HepG2 (cell line): ENCODE results near the gene PM20D1. TPM values are rescaled to one million over a fixed set of nuclear protein-coding genes. Genes with fewer than 3 reads are reported as not detected.

Experiments
- ATAC-seq: fragments of 200-7000 bp; cut with Tn5 transposase; 3 replicates; pipeline ENCODE4 v1.9.1; 2020; ENCODE audit warnings: mild to moderate bottlenecking, moderate library complexity
- BruUV-seq: library from RNA; stranded (reverse); fragments of 400-500 nt; replicated peaks from 2 replicates; lab custom pipeline; 2021; lab: Mats Ljungman, UMichigan
- CTCF ChIA-PET: fragments of 300-600 bp; formaldehyde crosslinking; extraction: SDS; loops from one replicate; lab custom pipeline; 2021; ENCODE audit warnings: low total read pairs, inconsistent platforms, low intra/inter-chr PET ratio; lab: Yijun Ruan, JAX
- POLR2A ChIA-PET: fragments of 350-600 bp; sonication (Branson Sonifier 250); formaldehyde crosslinking; loops from one replicate; lab custom pipeline; 2020; ENCODE audit warnings: antibody characterized with exemption, inconsistent platforms; lab: Yijun Ruan, JAX
- DNase-seq: peaks from one replicate; pipeline ENCODE4 v3.0.0-alpha.2; 2015; ENCODE audit warnings: low spot score
- FAIRE-seq: peaks from 3 replicates; lab custom pipeline; 2011; peaks lifted over from hg19 to GRCh38; lab: Jason Lieb, UNC
- H2AFZ ChIP-seq: one replicate; pipeline ENCODE4 v1.6.1; 2011; ENCODE audit warnings: low read length, inconsistent platforms
- H3K27ac ChIP-seq: fragments of 300-600 bp; 3 replicates; pipeline ENCODE4 v1.8.0; 2011; ENCODE audit warnings: mixed run types, mild to moderate bottlenecking, mixed read lengths, low read length, inconsistent platforms; ENCODE audit not compliant: insufficient read depth; ENCODE audit errors: extremely low read length
- H3K27me3 ChIP-seq, 2 experiments: fragments of 200-600 bp in 1 of 2; 2 replicates in 1 of 2; 3 replicates in 1 of 2; pipeline versions ENCODE4 v1.6.0 to v1.8.0; 2011; ENCODE audit warnings: low read length in 2 of 2, mild to moderate bottlenecking in 2 of 2, moderate library complexity in 2 of 2, inconsistent platforms in 1 of 2; ENCODE audit not compliant: insufficient read depth in 2 of 2, control insufficient read depth in 1 of 2
- H3K36me3 ChIP-seq, 2 experiments: fragments of 200-600 bp in 1 of 2; replicated peaks in 1 of 2; 2 replicates in 1 of 2; 3 replicates in 1 of 2; pipeline versions ENCODE4 v1.5.1 to v1.8.0; 2011; ENCODE audit warnings: low read length in 2 of 2, inconsistent platforms in 1 of 2; ENCODE audit not compliant: insufficient read depth in 2 of 2, control insufficient read depth in 1 of 2
- H3K4me1 ChIP-seq: 2 replicates; pipeline ENCODE4 v1.5.1; 2012; ENCODE audit warnings: low read length, inconsistent platforms; ENCODE audit not compliant: insufficient read depth
- H3K4me2 ChIP-seq: 2 replicates; pipeline ENCODE4 v1.6.0; 2011; ENCODE audit warnings: low read depth, low read length, inconsistent platforms
- H3K4me3 ChIP-seq, 3 experiments: fragments of 200-600 bp in 1 of 3; sonication (generic), shearing (Covaris generic) in 1 of 3; replicated peaks in 1 of 3; 2 replicates each; pipeline ENCODE4 v1.5.1; 2011 to 2016; ENCODE audit warnings: low read length in 3 of 3, inconsistent platforms in 2 of 3, low read depth in 2 of 3, mild to moderate bottlenecking in 2 of 3, control low read depth in 1 of 3, mixed read lengths in 1 of 3; ENCODE audit not compliant: insufficient read depth in 1 of 3
- H3K79me2 ChIP-seq: one replicate; pipeline ENCODE4 v1.6.1; 2011; ENCODE audit warnings: low read length, inconsistent platforms; ENCODE audit not compliant: insufficient read depth
- H3K9ac ChIP-seq: 2 replicates; pipeline ENCODE4 v1.6.0; 2011; ENCODE audit warnings: mild to moderate bottlenecking, low read depth, low read length, inconsistent platforms; ENCODE audit not compliant: insufficient read depth
- H3K9me3 ChIP-seq: 2 replicates; pipeline ENCODE4 v1.5.1; 2012; ENCODE audit warnings: mild to moderate bottlenecking, low read length
- H4K20me1 ChIP-seq: 2 replicates; pipeline ENCODE4 v1.6.0; 2011; ENCODE audit warnings: inconsistent platforms, mild to moderate bottlenecking, low read length, moderate library complexity; ENCODE audit not compliant: insufficient read depth
- EP300 ChIP-seq, 3 experiments: sonication (generic) in 1 of 3; formaldehyde crosslinking in 1 of 3; IDR thresholded peaks; 2 replicates each; pipeline versions ENCODE4 v1.5.1 to v1.6.1; 2011 to 2020; ENCODE audit warnings: low read depth in 2 of 3, low read length in 2 of 3, borderline replicate concordance in 1 of 3, improper control_type of control experiment in 1 of 3, mild to moderate bottlenecking in 1 of 3, missing genetic modification reagents in 1 of 3, moderate library complexity in 1 of 3
- ERF ChIP-seq: IDR thresholded peaks from 2 replicates; pipeline ENCODE4 v1.6.1; 2018; ENCODE audit warnings: missing biosample characterization, missing genetic modification reagents
- HOXA7 ChIP-seq: sonication (generic); formaldehyde crosslinking; IDR thresholded peaks from 2 replicates; pipeline ENCODE4 v1.8.1; 2022; ENCODE audit warnings: mild to moderate bottlenecking, missing genetic modification reagents, moderate library complexity
- MTA1 ChIP-seq: sonication (generic); formaldehyde crosslinking; IDR thresholded peaks from 2 replicates; pipeline ENCODE4 v1.4.0; 2020; ENCODE audit warnings: missing genetic modification reagents, mild to moderate bottlenecking, borderline replicate concordance
- MTF1 ChIP-seq: sonication (generic); formaldehyde crosslinking; IDR thresholded peaks from 2 replicates; pipeline ENCODE4 v1.5.0; 2020; ENCODE audit warnings: missing genetic modification reagents
- NR2F6 ChIP-seq, 2 experiments: IDR thresholded peaks; 2 replicates each; pipeline ENCODE4 v1.6.1; 2016; ENCODE audit warnings: antibody characterized with exemption in 1 of 2, mild to moderate bottlenecking in 1 of 2
- SIN3A ChIP-seq: IDR thresholded peaks from 2 replicates; pipeline ENCODE4 v1.6.1; 2011; ENCODE audit warnings: low read depth, mild to moderate bottlenecking, control low read depth, low read length, borderline replicate concordance
- SMC3 ChIP-seq: IDR thresholded peaks from 2 replicates; pipeline ENCODE4 v1.6.1; 2011; ENCODE audit warnings: low read length, improper control_type of control experiment
- SOX6 ChIP-seq, 2 experiments: fragments of 450-650 bp in 1 of 2; sonication (generic) in 1 of 2; formaldehyde crosslinking in 1 of 2; IDR thresholded peaks; 2 replicates each; pipeline versions ENCODE4 v1.4.0 to v1.6.1; 2017 to 2020; ENCODE audit warnings: antibody characterized with exemption in 1 of 2, mild to moderate bottlenecking in 1 of 2, missing genetic modification reagents in 1 of 2
- TCF7 ChIP-seq: sonication (generic); IDR thresholded peaks from 2 replicates; pipeline ENCODE4 v1.6.1; 2016; ENCODE audit warnings: antibody characterized with exemption, low read depth
- TRIM24 ChIP-seq: sonication (generic); formaldehyde crosslinking; IDR thresholded peaks from 2 replicates; pipeline ENCODE4 v1.8.0; 2022; ENCODE audit warnings: mild to moderate bottlenecking, missing genetic modification reagents
- ZFX ChIP-seq: sonication (generic); formaldehyde crosslinking; IDR thresholded peaks from 2 replicates; pipeline ENCODE4 v1.4.0; 2020; ENCODE audit warnings: mild to moderate bottlenecking, low read depth, missing genetic modification reagents, moderate library complexity
- ZNF10 ChIP-seq: sonication (generic); formaldehyde crosslinking; IDR thresholded peaks from 2 replicates; pipeline ENCODE4 v1.4.0; 2020; ENCODE audit warnings: mild to moderate bottlenecking, low read depth, missing genetic modification reagents, borderline replicate concordance
- ZNF232 ChIP-seq: sonication (generic); formaldehyde crosslinking; IDR thresholded peaks from 2 replicates; pipeline ENCODE4 v1.4.0; 2020; ENCODE audit warnings: missing genetic modification reagents, borderline replicate concordance
- WGBS: methylation state at CpG from one replicate; pipeline ENCODE4 v1.1.6; 2017; ENCODE audit warnings: low lambda C conversion rate; 5-methylcytosine and 5-hydroxymethylcytosine counted together
- in situ Hi-C: cut with HindIII; loops from 2 replicates; pipeline ENCODE4 v1.10.0; 2017; ENCODE audit warnings: low pct_unique_long_range_greater_than_20kb; ENCODE audit not compliant: extremely low pct_ligation_motif_present
- intact Hi-C: fragments of 100-400 bp; cut with micrococcal nuclease; formaldehyde crosslinking; loops from one replicate; pipeline ENCODE4 v1.10.0; 2022; ENCODE audit not compliant: unreplicated experiment
- polyA plus RNA-seq, 8 experiments: library from polyadenylated mRNA; depleted of rRNA in 3 of 8; stranded (reverse) in 7 of 8; unstranded in 1 of 8; fragments of >200 nt; fragmentation: Illumina TruSeq in 4 of 8; extraction: Trizol in 4 of 8; gene quantifications; 2 replicates each; pipeline versions ENCODE4 v1.2.1 to v1.2.3, GENCODE V29; 2011 to 2016; ENCODE audit warnings: low read depth in 4 of 8, missing spikeins in 1 of 8, mixed read lengths in 1 of 8; ENCODE audit not compliant: insufficient read depth in 1 of 8
- total RNA-seq, 5 experiments: library from RNA; depleted of rRNA; stranded (reverse); fragments of >200 nt; fragmentation: Illumina TruSeq; extraction: Trizol; gene quantifications; 2 replicates each; pipeline ENCODE4 v1.2.3, GENCODE V29; 2016; ENCODE audit warnings: low read depth in 1 of 5
- TF ChIP-seq, protein P1 (sequence below): sonication (generic); formaldehyde crosslinking; IDR thresholded peaks from 2 replicates; pipeline ENCODE4 v1.4.0; 2020; ENCODE audit warnings: mild to moderate bottlenecking, missing genetic modification reagents, borderline replicate concordance
- TF ChIP-seq, protein P2 (sequence below): sonication (generic); formaldehyde crosslinking; IDR thresholded peaks from 2 replicates; pipeline ENCODE4 v1.4.0; 2020; ENCODE audit warnings: missing genetic modification reagents, mild to moderate bottlenecking, borderline replicate concordance
- TF ChIP-seq, protein P3 (sequence below): sonication (generic); formaldehyde crosslinking; IDR thresholded peaks from 2 replicates; pipeline ENCODE4 v1.5.0; 2020; ENCODE audit warnings: mild to moderate bottlenecking, missing genetic modification reagents, moderate library complexity

Gene PM20D1
- total and polyA plus RNA-seq, 2 of the 13 experiments (the other 11 are each of a cell fraction or from before 2014, with no cell fraction given): not detected

DNA sequence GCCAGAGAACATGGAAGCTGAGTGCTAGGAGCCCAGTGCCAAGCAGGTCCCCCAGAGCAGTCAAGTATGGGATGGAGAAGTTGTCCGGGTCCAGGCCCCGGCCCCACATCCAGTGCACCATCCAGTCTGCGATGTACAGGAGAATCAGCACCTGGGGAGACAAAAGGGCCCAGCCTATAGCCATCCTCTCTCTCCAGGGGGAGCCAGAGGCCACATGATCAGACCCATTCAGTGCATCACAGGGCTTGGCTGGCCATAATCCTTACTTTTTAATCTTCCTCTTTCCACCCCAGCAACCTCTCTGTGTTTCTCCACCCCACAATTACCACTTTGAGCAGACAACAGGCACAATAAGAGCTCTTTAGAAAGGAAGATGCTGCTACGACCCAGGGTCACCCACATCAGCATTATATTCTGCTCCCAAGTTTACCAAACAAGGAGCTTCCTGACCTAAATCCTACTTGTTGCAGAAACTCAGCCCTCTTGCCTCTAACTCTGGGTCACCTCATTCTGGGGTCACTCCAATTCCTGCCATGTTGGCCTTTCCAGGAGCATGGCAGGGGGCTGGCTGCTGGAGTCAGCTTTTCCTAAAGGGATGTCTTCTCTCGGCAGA is 58.3 kb downstream of the PM20D1 start:
- DNase-seq (peak; percentile 48), ATAC-seq (peak; percentile 99), FAIRE-seq (peak; percentile 76)
- no peaks in the 10 kb centered on the region for H3K36me3 ChIP-seq
- no peaks in the 10 kb centered on the region; a peak in 1 of 5 replicates for H3K27me3 ChIP-seq
- H3K27ac ChIP-seq: no peak overlapping the region
- no peak overlapping the region for H3K4me2 ChIP-seq
- H3K9ac ChIP-seq: no peak overlapping the region
- in situ Hi-C loops: loop anchor here (5.0 to 10.0 kb wide), 2 partner anchors 121 to 313 kb away; no protein-coding TSS in a partner anchor
- H3K9me3 ChIP-seq: no peaks in the 10 kb centered on the region
- H4K20me1 ChIP-seq: no peaks in the 10 kb centered on the region
- H2AFZ ChIP-seq: no peak overlapping the region
- ChIA-PET POLR2A (no interaction called here), CTCF (interaction anchor here (1.6 to 4.3 kb wide), 3 partner anchors 116 to 186 kb away, joined by 5 to 37 read pairs (median 19); no protein-coding TSS in a partner anchor)
- no peak overlapping the region for H3K4me3 ChIP-seq
- WGBS: 48% methylated on average over 3 of the region's 5 CpGs
- H3K79me2 ChIP-seq: no peaks in the 10 kb centered on the region
- BruUV-seq: no TSS peak
- intact Hi-C loops: loop anchor here (1.0 kb wide), 2 partner anchors 116 to 186 kb away; no protein-coding TSS in a partner anchor
- no peaks in the 10 kb centered on the region for H3K4me1 ChIP-seq
- TF ChIP-seq MTA1 (CRISPR knock-in tag) (no peak), ERF (CRISPR knock-in tag) (peak; percentile 40; the same call in 1 of the 2 replicates), ZNF232 (CRISPR knock-in tag) (no peak), HOXA7 (CRISPR knock-in tag) (no peak), EP300 (IDR thresholded peaks at IDR 0.05; ENCODE audit: low read depth in 2 of 2, low read length in 2 of 2) (no peak), EP300 (CRISPR knock-in tag; IDR thresholded peaks at IDR 0.05; ENCODE audit: borderline replicate concordance) (no peak), SMC3 (peak; percentile 86), ZNF10 (CRISPR knock-in tag) (no peak), SOX6 (IDR thresholded peaks at IDR 0.05) (no peak), SOX6 (CRISPR knock-in tag; IDR thresholded peaks at IDR 0.05) (no peak), MTF1 (no peak), SIN3A (no peak), NR2F6 (IDR thresholded peaks at IDR 0.05) (no peak), NR2F6 (CRISPR knock-in tag; IDR thresholded peaks at IDR 0.05) (no peak), ZFX (no peak), TRIM24 (CRISPR knock-in tag) (no peak), TCF7 (no peak)
- TF ChIP-seq, protein P1, sequence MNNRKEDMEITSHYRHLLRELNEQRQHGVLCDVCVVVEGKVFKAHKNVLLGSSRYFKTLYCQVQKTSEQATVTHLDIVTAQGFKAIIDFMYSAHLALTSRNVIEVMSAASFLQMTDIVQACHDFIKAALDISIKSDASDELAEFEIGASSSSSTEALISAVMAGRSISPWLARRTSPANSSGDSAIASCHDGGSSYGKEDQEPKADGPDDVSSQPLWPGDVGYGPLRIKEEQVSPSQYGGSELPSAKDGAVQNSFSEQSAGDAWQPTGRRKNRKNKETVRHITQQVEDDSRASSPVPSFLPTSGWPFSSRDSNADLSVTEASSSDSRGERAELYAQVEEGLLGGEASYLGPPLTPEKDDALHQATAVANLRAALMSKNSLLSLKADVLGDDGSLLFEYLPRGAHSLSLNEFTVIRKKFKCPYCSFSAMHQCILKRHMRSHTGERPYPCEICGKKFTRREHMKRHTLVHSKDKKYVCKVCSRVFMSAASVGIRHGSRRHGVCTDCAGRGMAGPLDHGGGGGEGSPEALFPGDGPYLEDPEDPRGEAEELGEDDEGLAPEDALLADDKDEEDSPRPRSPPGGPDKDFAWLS (CRISPR knock-in tag): no peak
- TF ChIP-seq, protein P2, sequence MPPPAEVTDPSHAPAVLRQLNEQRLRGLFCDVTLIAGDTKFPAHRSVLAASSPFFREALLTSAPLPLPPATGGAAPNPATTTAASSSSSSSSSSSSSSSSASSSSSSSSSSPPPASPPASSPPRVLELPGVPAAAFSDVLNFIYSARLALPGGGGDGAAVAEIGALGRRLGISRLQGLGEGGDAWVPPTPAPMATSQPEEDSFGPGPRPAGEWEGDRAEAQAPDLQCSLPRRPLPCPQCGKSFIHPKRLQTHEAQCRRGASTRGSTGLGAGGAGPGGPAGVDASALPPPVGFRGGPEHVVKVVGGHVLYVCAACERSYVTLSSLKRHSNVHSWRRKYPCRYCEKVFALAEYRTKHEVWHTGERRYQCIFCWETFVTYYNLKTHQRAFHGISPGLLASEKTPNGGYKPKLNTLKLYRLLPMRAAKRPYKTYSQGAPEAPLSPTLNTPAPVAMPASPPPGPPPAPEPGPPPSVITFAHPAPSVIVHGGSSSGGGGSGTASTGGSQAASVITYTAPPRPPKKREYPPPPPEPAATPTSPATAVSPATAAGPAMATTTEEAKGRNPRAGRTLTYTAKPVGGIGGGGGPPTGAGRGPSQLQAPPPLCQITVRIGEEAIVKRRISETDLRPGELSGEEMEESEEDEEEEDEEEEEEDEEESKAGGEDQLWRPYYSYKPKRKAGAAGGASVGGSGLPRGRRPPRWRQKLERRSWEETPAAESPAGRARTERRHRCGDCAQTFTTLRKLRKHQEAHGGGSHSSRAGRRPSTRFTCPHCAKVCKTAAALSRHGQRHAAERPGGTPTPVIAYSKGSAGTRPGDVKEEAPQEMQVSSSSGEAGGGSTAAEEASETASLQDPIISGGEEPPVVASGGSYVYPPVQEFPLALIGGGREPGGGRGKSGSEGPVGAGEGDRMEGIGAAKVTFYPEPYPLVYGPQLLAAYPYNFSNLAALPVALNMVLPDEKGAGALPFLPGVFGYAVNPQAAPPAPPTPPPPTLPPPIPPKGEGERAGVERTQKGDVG (CRISPR knock-in tag): no peak
- TF ChIP-seq, protein P3, sequence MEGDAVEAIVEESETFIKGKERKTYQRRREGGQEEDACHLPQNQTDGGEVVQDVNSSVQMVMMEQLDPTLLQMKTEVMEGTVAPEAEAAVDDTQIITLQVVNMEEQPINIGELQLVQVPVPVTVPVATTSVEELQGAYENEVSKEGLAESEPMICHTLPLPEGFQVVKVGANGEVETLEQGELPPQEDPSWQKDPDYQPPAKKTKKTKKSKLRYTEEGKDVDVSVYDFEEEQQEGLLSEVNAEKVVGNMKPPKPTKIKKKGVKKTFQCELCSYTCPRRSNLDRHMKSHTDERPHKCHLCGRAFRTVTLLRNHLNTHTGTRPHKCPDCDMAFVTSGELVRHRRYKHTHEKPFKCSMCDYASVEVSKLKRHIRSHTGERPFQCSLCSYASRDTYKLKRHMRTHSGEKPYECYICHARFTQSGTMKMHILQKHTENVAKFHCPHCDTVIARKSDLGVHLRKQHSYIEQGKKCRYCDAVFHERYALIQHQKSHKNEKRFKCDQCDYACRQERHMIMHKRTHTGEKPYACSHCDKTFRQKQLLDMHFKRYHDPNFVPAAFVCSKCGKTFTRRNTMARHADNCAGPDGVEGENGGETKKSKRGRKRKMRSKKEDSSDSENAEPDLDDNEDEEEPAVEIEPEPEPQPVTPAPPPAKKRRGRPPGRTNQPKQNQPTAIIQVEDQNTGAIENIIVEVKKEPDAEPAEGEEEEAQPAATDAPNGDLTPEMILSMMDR (CRISPR knock-in tag): peak; percentile 87
